ENCODE results near the gene MEGF8.

The MEGF8 gene

GRCh38 chr19:42343344-42344110, 18.1 kb downstream of the MEGF8 start:
- H3K27ac ChIP-seq: no peak overlapping the region
- in situ Hi-C loops (cut with HindIII; ENCODE audit: low pct_ligation_motif_present, low sequenced_read_pairs): no loop called here
- H3K4me3 ChIP-seq (ENCODE audit: low read depth, low read length): no peak overlapping the region
- TF ChIP-seq CTCF (IDR thresholded peaks at IDR 0.05; ENCODE audit: low read depth, low read length, missing control alignments): peak; percentile 42
- H3K36me3 ChIP-seq (replicated peaks): no peaks in the 10 kb centered on the region
- no peak for DNase-seq
- H3K27me3 ChIP-seq (replicated peaks): no peaks in the 10 kb centered on the region

- Histone ChIP-seq H3K36me3 (replicated peaks) (no peaks in the 10 kb centered on the region), H3K27ac (no peak overlapping the region), H3K4me3 (ENCODE audit: low read depth, low read length) (no peak overlapping the region), H3K27me3 (replicated peaks) (no peaks in the 10 kb centered on the region)
- DNase-seq: no peak
- in situ Hi-C loops (cut with HindIII; ENCODE audit: low pct_ligation_motif_present, low sequenced_read_pairs): no loop called here
- no peak for TF ChIP-seq CTCF (IDR thresholded peaks at IDR 0.05; ENCODE audit: low read depth, low read length, missing control alignments)
Measured at GRCh38 chr19:42344336-42344893, 19.0 kb downstream of the MEGF8 start.

- TF ChIP-seq CTCF (IDR thresholded peaks at IDR 0.05; ENCODE audit: low read depth, low read length, missing control alignments): no peak
- in situ Hi-C loops (cut with HindIII; ENCODE audit: low pct_ligation_motif_present, low sequenced_read_pairs): no loop called here
- Histone ChIP-seq H3K36me3 (replicated peaks) (no peaks in the 10 kb centered on the region), H3K27ac (no peak overlapping the region), H3K27me3 (replicated peaks) (no peaks in the 10 kb centered on the region), H3K4me3 (ENCODE audit: low read depth, low read length) (no peak overlapping the region)
- no peak for DNase-seq
Measured at GRCh38 chr19:42345191-42345812, 19.9 kb downstream of the MEGF8 start.

GRCh38 chr19:42348211-42348610, 22.8 kb downstream of the MEGF8 start:
- DNase-seq: no peak
- no peak for TF ChIP-seq CTCF (IDR thresholded peaks at IDR 0.05; ENCODE audit: low read depth, low read length, missing control alignments)
- Histone ChIP-seq H3K36me3 (replicated peaks) (no peaks in the 10 kb centered on the region), H3K27me3 (replicated peaks) (no peaks in the 10 kb centered on the region), H3K4me3 (ENCODE audit: low read depth, low read length) (no peak overlapping the region), H3K27ac (no peak overlapping the region)
- in situ Hi-C loops (cut with HindIII; ENCODE audit: low pct_ligation_motif_present, low sequenced_read_pairs): no loop called here

- Histone ChIP-seq H3K27me3 (replicated peaks) (no peaks in the 10 kb centered on the region), H3K27ac (no peak overlapping the region), H3K4me3 (ENCODE audit: low read depth, low read length) (no peak overlapping the region), H3K36me3 (replicated peaks) (no peaks in the 10 kb centered on the region)
- in situ Hi-C loops (cut with HindIII; ENCODE audit: low pct_ligation_motif_present, low sequenced_read_pairs): no loop called here
- no peak for TF ChIP-seq CTCF (IDR thresholded peaks at IDR 0.05; ENCODE audit: low read depth, low read length, missing control alignments)
- DNase-seq: no peak
Measured at GRCh38 chr19:42349378-42350107, 24.1 kb downstream of the MEGF8 start.

Data from brain microvascular endothelial cell (primary cell).